HEK293 (cell line): ENCODE results near the gene SCARB2.

Source experiments
- ZBTB21 ChIP-seq: fragments of 450-650 bp; formaldehyde crosslinking; IDR thresholded peaks from 2 replicates; pipeline ENCODE4 v1.5.1; 2017; ENCODE audit warnings: missing biosample characterization, missing genetic modification characterization
- TF ChIP-seq, protein P1 (sequence below): fragments of 450-650 bp; formaldehyde crosslinking; IDR thresholded peaks from 2 replicates; pipeline ENCODE4 v1.5.1; 2016; ENCODE audit warnings: missing biosample characterization, missing genetic modification characterization

DNA sequence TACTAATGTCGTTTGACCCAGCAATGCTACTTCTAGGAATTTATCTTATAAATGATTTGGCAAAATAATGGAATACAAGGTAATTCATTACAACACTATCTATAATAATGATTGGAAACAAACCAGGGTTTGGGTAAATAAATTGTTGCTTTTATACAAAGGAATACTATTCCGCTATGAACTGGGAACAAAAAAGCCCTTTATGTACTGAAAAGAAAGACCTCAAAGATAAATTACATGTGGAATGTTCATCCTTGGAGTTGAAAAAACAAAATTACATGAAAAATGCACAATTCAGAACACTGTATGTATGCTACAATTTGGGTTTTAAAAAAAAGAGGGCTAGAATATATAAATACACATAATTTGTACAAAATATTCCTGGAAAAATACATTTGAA, 60.3 kb downstream of the SCARB2 start:
- TF ChIP-seq, protein P1, sequence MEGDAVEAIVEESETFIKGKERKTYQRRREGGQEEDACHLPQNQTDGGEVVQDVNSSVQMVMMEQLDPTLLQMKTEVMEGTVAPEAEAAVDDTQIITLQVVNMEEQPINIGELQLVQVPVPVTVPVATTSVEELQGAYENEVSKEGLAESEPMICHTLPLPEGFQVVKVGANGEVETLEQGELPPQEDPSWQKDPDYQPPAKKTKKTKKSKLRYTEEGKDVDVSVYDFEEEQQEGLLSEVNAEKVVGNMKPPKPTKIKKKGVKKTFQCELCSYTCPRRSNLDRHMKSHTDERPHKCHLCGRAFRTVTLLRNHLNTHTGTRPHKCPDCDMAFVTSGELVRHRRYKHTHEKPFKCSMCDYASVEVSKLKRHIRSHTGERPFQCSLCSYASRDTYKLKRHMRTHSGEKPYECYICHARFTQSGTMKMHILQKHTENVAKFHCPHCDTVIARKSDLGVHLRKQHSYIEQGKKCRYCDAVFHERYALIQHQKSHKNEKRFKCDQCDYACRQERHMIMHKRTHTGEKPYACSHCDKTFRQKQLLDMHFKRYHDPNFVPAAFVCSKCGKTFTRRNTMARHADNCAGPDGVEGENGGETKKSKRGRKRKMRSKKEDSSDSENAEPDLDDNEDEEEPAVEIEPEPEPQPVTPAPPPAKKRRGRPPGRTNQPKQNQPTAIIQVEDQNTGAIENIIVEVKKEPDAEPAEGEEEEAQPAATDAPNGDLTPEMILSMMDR (tag by site-specific recombination), result no peak
- TF ChIP-seq ZBTB21 (tag by site-specific recombination), result no peak
